HCT116 (cell line): ENCODE data around the gene SOST. TPM values are rescaled to one million over a fixed set of nuclear protein-coding genes. Genes with fewer than 3 reads are reported as not detected.

ENCODE experiments used
- ATAC-seq: fragments of 200-7000 bp; cut with Tn5 transposase; 2 replicates; pipeline ENCODE4 v1.9.1; 2020; ENCODE audit warnings: mild to moderate bottlenecking, moderate library complexity
- BruUV-seq: library from RNA; stranded (reverse); fragments of 400-500 nt; replicated peaks from 2 replicates; lab custom pipeline; 2021; lab: Mats Ljungman, UMichigan
- CTCF ChIA-PET: fragments of 300-600 bp; sonication (Branson Sonifier 250); formaldehyde crosslinking; loops from one replicate; lab custom pipeline; 2021; ENCODE audit warnings: antibody characterized with exemption; lab: Charles Lee
- POLR2A ChIA-PET: fragments of 300-600, 350-600 bp; sonication (Branson Sonifier 250); formaldehyde crosslinking; loops from one replicate; lab custom pipeline; 2021; ENCODE audit warnings: antibody characterized with exemption; lab: Charles Lee
- RAD21 ChIA-PET, 2 experiments: fragments of 300-600 bp; sonication (Branson Sonifier 250); formaldehyde crosslinking; loops; one replicate each; lab custom pipeline; 2023; ENCODE audit warnings: low total read pairs in 2 of 2; ENCODE audit not compliant: uncharacterized antibody in 2 of 2, unreplicated experiment in 2 of 2, low non-redundant PET in 1 of 2; lab: Charles Lee
- DNase-seq: peaks from one replicate; pipeline ENCODE4 v3.0.0-alpha.2; 2010; ENCODE audit warnings: low read depth, low spot score
- H2AFZ ChIP-seq: fragments of 200-600 bp; shearing (Covaris generic), sonication (generic); 2 replicates; pipeline ENCODE4 v1.6.1; 2017; ENCODE audit warnings: low read depth, mixed run types, mixed read lengths, antibody characterized with exemption, low read length; ENCODE audit not compliant: poor library complexity, severe bottlenecking
- H3K27ac ChIP-seq: 2 replicates; pipeline ENCODE4 v1.5.1; 2012; ENCODE audit warnings: low read depth, low read length
- H3K27me3 ChIP-seq: fragments of 200-600 bp; sonication (generic); 2 replicates; pipeline ENCODE4 v1.6.1; 2016; ENCODE audit warnings: mixed run types, low read length, mixed read lengths; ENCODE audit not compliant: insufficient read depth
- H3K36me3 ChIP-seq, 2 experiments: fragments of 200-500 bp in 1 of 2; fragments of 200-600 bp in 1 of 2; sonication (Bioruptor generic) in 1 of 2; sonication (generic) in 1 of 2; 2 replicates each; pipeline versions ENCODE4 v1.5.1 to v1.6.1; 2014 to 2016; ENCODE audit warnings: low read length in 2 of 2, inconsistent platforms in 1 of 2, mixed read lengths in 1 of 2, mixed run types in 1 of 2; ENCODE audit not compliant: insufficient read depth in 2 of 2, control insufficient read depth in 1 of 2
- H3K4me1 ChIP-seq, 2 experiments: fragments of 200-600 bp in 1 of 2; sonication (generic) in 1 of 2; 2 replicates each; pipeline versions ENCODE4 v1.5.1 to v1.6.1; 2012 to 2017; ENCODE audit warnings: low read length in 2 of 2, inconsistent platforms in 1 of 2, mild to moderate bottlenecking in 1 of 2, mixed read lengths in 1 of 2, mixed run types in 1 of 2, moderate library complexity in 1 of 2; ENCODE audit not compliant: insufficient read depth in 2 of 2, control insufficient read depth in 1 of 2
- H3K4me2 ChIP-seq: fragments of 200-600 bp; sonication (generic); 2 replicates; pipeline ENCODE4 v1.6.1; 2017; ENCODE audit warnings: mixed run types, low read length, mixed read lengths
- H3K4me3 ChIP-seq, 2 experiments: fragments of 200-600 bp in 1 of 2; sonication (generic) in 1 of 2; replicated peaks in 1 of 2; 2 replicates each; pipeline ENCODE4 v1.5.1; 2011 to 2016; ENCODE audit warnings: low read length in 2 of 2, control low read depth in 1 of 2, low read depth in 1 of 2, mild to moderate bottlenecking in 1 of 2, mixed read lengths in 1 of 2, mixed run types in 1 of 2
- H3K79me2 ChIP-seq: fragments of 200-600 bp; sonication (generic); 2 replicates; pipeline ENCODE4 v1.6.1; 2017; ENCODE audit warnings: mild to moderate bottlenecking, mixed run types, low read length, moderate library complexity, mixed read lengths; ENCODE audit not compliant: insufficient read depth
- H3K9ac ChIP-seq: fragments of 200-600 bp; sonication (generic); 2 replicates; pipeline ENCODE4 v1.6.1; 2016; ENCODE audit warnings: low read length, mixed read lengths
- H3K9me2 ChIP-seq: fragments of 200-600 bp; sonication (generic), shearing (Covaris generic); 2 replicates; pipeline ENCODE4 v1.6.1; 2017; ENCODE audit warnings: mixed run types, mild to moderate bottlenecking, moderate library complexity; ENCODE audit not compliant: insufficient read depth
- H3K9me3 ChIP-seq, 2 experiments: fragments of 200-500 bp in 1 of 2; fragments of 200-600 bp in 1 of 2; sonication (Bioruptor generic) in 1 of 2; sonication (generic) in 1 of 2; 2 replicates each; pipeline ENCODE4 v1.6.1; 2014 to 2017; ENCODE audit warnings: low read length in 2 of 2, mixed read lengths in 2 of 2, inconsistent platforms in 1 of 2, low read depth in 1 of 2, mild to moderate bottlenecking in 1 of 2, mixed run types in 1 of 2, moderate library complexity in 1 of 2; ENCODE audit not compliant: control insufficient read depth in 1 of 2, insufficient read depth in 1 of 2
- H4K20me1 ChIP-seq: fragments of 200-600 bp; sonication (generic), shearing (Covaris generic); 2 replicates; pipeline ENCODE4 v1.6.1; 2017; ENCODE audit warnings: mixed run types, mild to moderate bottlenecking, moderate library complexity; ENCODE audit not compliant: insufficient read depth
- ELF1 ChIP-seq: IDR thresholded peaks from 2 replicates; pipeline ENCODE4 v1.6.1; 2012; ENCODE audit warnings: low read depth, borderline replicate concordance
- EZH2phosphoT487 ChIP-seq: fragments of 200-600 bp; IDR thresholded peaks from 2 replicates; pipeline ENCODE4 v1.6.1; 2018; ENCODE audit warnings: antibody characterized with exemption, borderline replicate concordance
- SP1 ChIP-seq: IDR thresholded peaks from 2 replicates; pipeline ENCODE4 v1.6.1; 2012; ENCODE audit warnings: low read depth
- TCF7L2 ChIP-seq: IDR thresholded peaks from 2 replicates; pipeline ENCODE4 v1.7.0; 2011; ENCODE audit warnings: borderline replicate concordance, inconsistent platforms; ENCODE audit not compliant: insufficient read depth, insufficient read length; ENCODE audit errors: extremely low read depth
- intact Hi-C: fragments of 100-400 bp; cut with micrococcal nuclease; formaldehyde crosslinking; loops from 2 replicates; pipeline ENCODE4 v1.10.0; 2022
- total RNA-seq: library from RNA; stranded (reverse); gene quantifications from one replicate; pipeline ENCODE4 v1.2.1, GENCODE V29; 2021; ENCODE audit not compliant: unreplicated experiment
- TF ChIP-seq, protein P1 (sequence below): IDR thresholded peaks from 2 replicates; pipeline ENCODE4 v1.6.1; 2011; ENCODE audit warnings: mild to moderate bottlenecking, low read length, moderate library complexity; ENCODE audit not compliant: insufficient replicate concordance; ENCODE audit errors: extremely low read depth

Gene SOST
- total RNA-seq, 1 experiment from 2014 or later, result not detected

DNA sequence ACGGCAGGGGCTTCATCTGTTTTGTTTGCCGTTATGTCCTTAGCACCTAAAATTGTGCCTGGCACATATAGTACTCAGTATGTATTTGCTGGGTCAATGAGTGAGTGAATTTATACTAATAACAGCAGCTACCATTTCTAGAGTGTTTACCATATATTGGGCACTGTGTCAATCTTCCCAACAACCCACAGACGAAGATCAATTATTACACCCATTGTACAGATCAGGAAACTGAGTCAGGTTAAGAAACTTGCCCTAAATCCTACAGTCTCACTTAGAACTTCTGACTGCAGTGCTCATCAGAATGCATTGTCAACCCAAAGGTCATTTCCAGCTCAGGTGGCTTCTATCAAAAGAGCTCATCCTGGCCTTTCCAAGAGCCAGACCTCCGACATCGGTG lies 52.4 kb downstream of the SOST start:
- Histone ChIP-seq H3K4me3 (no peak overlapping the region), H3K27me3 (no peaks in the 10 kb centered on the region), H3K9me2 (no peaks in the 10 kb centered on the region), H3K9me3 (no peaks in the 10 kb centered on the region), H3K9ac (no peak overlapping the region), H3K36me3 (no peaks in the 10 kb centered on the region), H3K27ac (no peak overlapping the region), H3K79me2 (no peaks in the 10 kb centered on the region)
- intact Hi-C loops, result no loop called here
- ATAC-seq, result no peak
- CTCF ChIA-PET, result interaction anchor here (1.0 to 1.4 kb wide), 2 partner anchors 13 to 14 kb away, joined by 3 read pairs; no protein-coding TSS in a partner anchor
- TF ChIP-seq ELF1 (no peak), TCF7L2 (no peak), SP1 (no peak), EZH2phosphoT487 (no peak)
- TF ChIP-seq, protein P1, sequence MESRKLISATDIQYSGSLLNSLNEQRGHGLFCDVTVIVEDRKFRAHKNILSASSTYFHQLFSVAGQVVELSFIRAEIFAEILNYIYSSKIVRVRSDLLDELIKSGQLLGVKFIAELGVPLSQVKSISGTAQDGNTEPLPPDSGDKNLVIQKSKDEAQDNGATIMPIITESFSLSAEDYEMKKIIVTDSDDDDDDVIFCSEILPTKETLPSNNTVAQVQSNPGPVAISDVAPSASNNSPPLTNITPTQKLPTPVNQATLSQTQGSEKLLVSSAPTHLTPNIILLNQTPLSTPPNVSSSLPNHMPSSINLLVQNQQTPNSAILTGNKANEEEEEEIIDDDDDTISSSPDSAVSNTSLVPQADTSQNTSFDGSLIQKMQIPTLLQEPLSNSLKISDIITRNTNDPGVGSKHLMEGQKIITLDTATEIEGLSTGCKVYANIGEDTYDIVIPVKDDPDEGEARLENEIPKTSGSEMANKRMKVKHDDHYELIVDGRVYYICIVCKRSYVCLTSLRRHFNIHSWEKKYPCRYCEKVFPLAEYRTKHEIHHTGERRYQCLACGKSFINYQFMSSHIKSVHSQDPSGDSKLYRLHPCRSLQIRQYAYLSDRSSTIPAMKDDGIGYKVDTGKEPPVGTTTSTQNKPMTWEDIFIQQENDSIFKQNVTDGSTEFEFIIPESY, result no peak
- TF ChIP-seq, all 23 proteins: peak for 0
- Histone ChIP-seq H4K20me1 (no peaks in the 10 kb centered on the region), H3K4me2 (no peak overlapping the region), H3K4me1 (peaks cover under 1 to 4% of the 10 kb centered on the region in 2 experiments; a peak in 3 of 4 replicates), H2AFZ (no peak overlapping the region)
- no peak for DNase-seq
- POLR2A ChIA-PET, result no interaction called here
- no TSS peak for BruUV-seq
- RAD21 ChIA-PET, result no interaction called here

Other genes with a start within 250 kb of the SOST start
- gene ETV4, start 212.5 kb downstream of the SOST start, total RNA-seq, result 51.5 TPM
- not detected for gene MEOX1, start 96.9 kb downstream of the SOST start, total RNA-seq
- 29.6 TPM for gene DUSP3, start 20.2 kb upstream of the SOST start, total RNA-seq
- gene CFAP97D1, start 21.6 kb upstream of the SOST start, total RNA-seq, result 0.15 TPM
- gene MPP3, start 74.4 kb upstream of the SOST start, total RNA-seq, result 19.5 TPM
- not detected for gene CD300LG, start 88.4 kb upstream of the SOST start, total RNA-seq
- 16.4 TPM for gene MPP2, start 148.7 kb upstream of the SOST start, total RNA-seq
- gene PPY, start 183.7 kb upstream of the SOST start, total RNA-seq, result not detected
- gene PYY, start 195.1 kb upstream of the SOST start, total RNA-seq, result 0.52 TPM
- gene NAGS, start 245.8 kb upstream of the SOST start, total RNA-seq, result 10.0 TPM